Prostate gland (tissue), 2 donors: ENCODE results near the gene ARHGEF28. TPM values are rescaled to one million over a fixed set of nuclear protein-coding genes. Genes with fewer than 3 reads are reported as not detected.
A peak's percentile ranks its signal among the peaks of the same experiment; 100 is the strongest.

ENCODE experiments used
- DNase-seq: peaks from one replicate; pipeline ENCODE4 v3.0.0-alpha.2; 2019; ENCODE audit warnings: low spot score
- H3K27ac ChIP-seq, 2 donors: fragments of 200-600 bp; sonication (generic); 2 replicates each; pipeline ENCODE4 v1.5.1; 2017 to 2019
- H3K27me3 ChIP-seq: fragments of 200-600 bp; sonication (generic); replicated peaks from 2 replicates; pipeline ENCODE4 v1.5.1; 2019; ENCODE audit not compliant: insufficient read depth
- H3K36me3 ChIP-seq, 2 donors: fragments of 200-600 bp; sonication (generic); 1 replicate in 1 of 2; 2 replicates in 1 of 2; pipeline versions ENCODE4 v1.5.1 to v1.8.1; 2017 to 2019
- H3K4me1 ChIP-seq: fragments of 200-600 bp; sonication (generic); replicated peaks from 2 replicates; pipeline ENCODE4 v1.5.1; 2019
- H3K4me3 ChIP-seq, 2 donors: fragments of 200-600 bp; sonication (generic); 2 replicates each; pipeline ENCODE4 v1.5.1; 2017 to 2019
- H3K9me3 ChIP-seq: fragments of 200-600 bp; sonication (generic); 2 replicates; pipeline ENCODE4 v1.5.1; 2017
- CTCF ChIP-seq, 4 experiments: fragments of 200-600 bp in 2 of 4; fragments of 450-650 bp in 2 of 4; sonication (generic) in 2 of 4; IDR thresholded peaks; 1 replicate in 3 of 4; 2 replicates in 1 of 4; pipeline ENCODE4 v1.5.1; 2016 to 2019; ENCODE audit warnings: antibody characterized with exemption in 4 of 4, mild to moderate bottlenecking in 2 of 4, moderate library complexity in 2 of 4
- POLR2A ChIP-seq: fragments of 450-650 bp; IDR thresholded peaks from one replicate; pipeline ENCODE4 v1.6.1; 2016; ENCODE audit warnings: antibody characterized with exemption, mild to moderate bottlenecking
- POLR2AphosphoS5 ChIP-seq: sonication (generic); formaldehyde crosslinking; IDR thresholded peaks from one replicate; pipeline ENCODE4 v1.6.1; 2017; ENCODE audit warnings: antibody characterized with exemption
- WGBS: methylation state at CpG from one replicate; pipeline ENCODE4 v1.1.5; 2018; 5-methylcytosine and 5-hydroxymethylcytosine counted together
- intact Hi-C: fragments of 100-400 bp; cut with DNase I; formaldehyde crosslinking; loops from one replicate; pipeline ENCODE4 v1.14.2; 2022
- total RNA-seq, 2 donors: library from RNA; depleted of rRNA; stranded (reverse); fragments of >200 nt; gene quantifications; one replicate each; pipeline ENCODE4 v1.1.0, GENCODE V29; 2016

ARHGEF28 gene
- total RNA-seq, 2 donors from 2014 or later = 18.9 to 28.3 TPM

GRCh38 chr5:73605223-73606087 is 20.5 kb upstream of the ARHGEF28 start:
- Histone ChIP-seq H3K27ac (no peak overlapping the region), H3K4me3 (no peak overlapping the region), H3K4me1 (no peaks in the 10 kb centered on the region), H3K36me3 (no peaks in the 10 kb centered on the region), H3K9me3 (no peaks in the 10 kb centered on the region), H3K27me3 (no peaks in the 10 kb centered on the region)
- peak; percentile 6 for DNase-seq
- intact Hi-C loops = no loop called here
- 40% methylated on average over 8 of the region's 8 CpGs for WGBS
- TF ChIP-seq POLR2A (no peak), CTCF (IDR thresholded peaks at IDR 0.05) (no peak), POLR2AphosphoS5 (peak; percentile 15)

- DNase-seq = no peak
- H3K4me3 ChIP-seq = no peak overlapping the region
- 29% methylated on average over 3 of the region's 3 CpGs for WGBS
- intact Hi-C loops = no loop called here
- H3K36me3 ChIP-seq = no peaks in the 10 kb centered on the region
- no peaks in the 10 kb centered on the region for H3K27me3 ChIP-seq
- TF ChIP-seq CTCF (IDR thresholded peaks at IDR 0.05) (no peak), POLR2A (no peak)
- H3K27ac ChIP-seq = no peak overlapping the region
- H3K9me3 ChIP-seq = no peaks in the 10 kb centered on the region
- H3K4me1 ChIP-seq = no peaks in the 10 kb centered on the region
These were observed 19.7 kb upstream of the ARHGEF28 start for GRCh38 chr5:73606206-73606753.

GRCh38 chr5:73607228-73607627 is 18.8 kb upstream of the ARHGEF28 start:
- Histone ChIP-seq H3K27ac (no peak overlapping the region), H3K36me3 (no peaks in the 10 kb centered on the region), H3K4me1 (no peaks in the 10 kb centered on the region), H3K9me3 (no peaks in the 10 kb centered on the region), H3K27me3 (no peaks in the 10 kb centered on the region), H3K4me3 (no peak overlapping the region)
- TF ChIP-seq CTCF (IDR thresholded peaks at IDR 0.05) (no peak), POLR2AphosphoS5 (no peak), POLR2A (no peak)
- intact Hi-C loops = no loop called here
- DNase-seq = no peak

GRCh38 chr5:73612799-73613198 is 13.2 kb upstream of the ARHGEF28 start:
- intact Hi-C loops = no loop called here
- TF ChIP-seq CTCF (IDR thresholded peaks at IDR 0.05) = no peak
- no peak for TF ChIP-seq POLR2A
- no peak for TF ChIP-seq POLR2AphosphoS5
- no peaks in the 10 kb centered on the region for H3K36me3 ChIP-seq
- no peaks in the 10 kb centered on the region for H3K4me1 ChIP-seq
- no peaks in the 10 kb centered on the region for H3K27me3 ChIP-seq
- H3K9me3 ChIP-seq = no peaks in the 10 kb centered on the region
- no peak overlapping the region for H3K27ac ChIP-seq
- WGBS = 44% methylated on average over 3 of the region's 3 CpGs
- H3K4me3 ChIP-seq = no peak overlapping the region
- no peak for DNase-seq

- DNase-seq = no peak
- WGBS = 86% methylated on average over 2 of the region's 2 CpGs
- no peaks in the 10 kb centered on the region for H3K4me1 ChIP-seq
- H3K9me3 ChIP-seq = no peaks in the 10 kb centered on the region
- H3K4me3 ChIP-seq = no peak overlapping the region
- TF ChIP-seq POLR2AphosphoS5 = no peak
- TF ChIP-seq CTCF (IDR thresholded peaks at IDR 0.05) = no peak
- no peak for TF ChIP-seq POLR2A
- intact Hi-C loops = no loop called here
- H3K36me3 ChIP-seq = no peaks in the 10 kb centered on the region
- no peaks in the 10 kb centered on the region for H3K27me3 ChIP-seq
- no peak overlapping the region for H3K27ac ChIP-seq
These were observed 10.9 kb upstream of the ARHGEF28 start for GRCh38 chr5:73615085-73615484.
